ENCODE measurements around the gene KRT74.

KRT74 gene

DNA sequence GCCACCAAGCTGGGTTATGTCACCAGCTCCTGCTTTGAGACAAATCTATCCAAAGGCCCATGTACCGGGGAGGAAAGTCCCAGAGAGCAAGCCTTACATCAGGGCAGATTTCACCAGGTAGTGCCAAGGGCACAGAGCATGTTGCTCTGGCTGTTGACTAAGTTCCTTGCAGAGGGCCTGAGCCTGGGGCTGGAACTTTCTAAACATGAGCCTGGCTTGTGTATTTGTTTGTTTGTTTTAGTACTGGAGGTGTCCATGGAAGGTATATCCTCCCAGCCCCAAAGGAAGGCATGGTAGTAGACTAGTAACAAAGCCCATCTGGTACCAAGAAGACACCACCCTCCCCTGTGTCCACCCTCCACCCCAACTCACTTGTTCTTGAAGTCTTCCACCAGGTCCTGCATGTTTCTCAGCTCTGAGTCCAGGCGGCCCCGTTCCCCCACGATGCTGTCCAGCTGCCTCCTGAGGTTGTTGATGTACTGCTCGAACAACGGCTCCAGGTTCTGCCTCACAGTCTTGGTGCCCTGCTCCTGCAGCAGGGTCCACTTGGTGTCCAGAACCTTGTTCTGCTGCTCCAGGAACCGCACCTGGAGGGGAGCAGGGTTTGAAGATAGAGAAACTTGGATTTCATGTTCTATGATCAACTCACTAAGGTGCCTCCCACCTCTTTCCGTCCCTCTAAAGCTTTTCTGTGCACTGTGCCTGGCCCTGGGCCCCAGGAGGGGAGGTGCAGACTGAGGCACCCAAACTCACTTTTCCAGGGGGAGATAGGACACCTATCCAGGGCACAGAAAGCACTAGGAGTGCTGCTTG is 54.9 kb downstream of the KRT74 start:
- DNase-seq, result no peak

DNA sequence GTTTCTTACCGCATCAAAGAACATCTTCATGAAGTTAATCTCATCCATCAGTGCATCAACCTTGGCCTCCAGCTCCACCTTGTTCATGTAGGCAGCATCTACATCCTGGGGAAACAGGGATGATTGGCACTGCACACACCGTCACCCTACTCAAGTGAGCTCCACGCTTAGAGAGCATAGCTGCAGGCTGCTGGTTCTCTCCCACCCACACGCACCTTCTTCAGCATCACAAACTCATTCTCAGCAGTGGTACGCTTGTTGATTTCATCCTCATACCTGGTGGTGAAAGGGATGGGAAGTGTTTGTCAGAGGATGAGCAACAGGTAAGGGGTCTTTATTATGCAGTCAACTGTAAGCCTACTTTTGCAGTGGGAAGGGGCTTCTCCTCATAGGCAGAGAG is 55.8 kb downstream of the KRT74 start:
- DNase-seq, result no peak

DNA sequence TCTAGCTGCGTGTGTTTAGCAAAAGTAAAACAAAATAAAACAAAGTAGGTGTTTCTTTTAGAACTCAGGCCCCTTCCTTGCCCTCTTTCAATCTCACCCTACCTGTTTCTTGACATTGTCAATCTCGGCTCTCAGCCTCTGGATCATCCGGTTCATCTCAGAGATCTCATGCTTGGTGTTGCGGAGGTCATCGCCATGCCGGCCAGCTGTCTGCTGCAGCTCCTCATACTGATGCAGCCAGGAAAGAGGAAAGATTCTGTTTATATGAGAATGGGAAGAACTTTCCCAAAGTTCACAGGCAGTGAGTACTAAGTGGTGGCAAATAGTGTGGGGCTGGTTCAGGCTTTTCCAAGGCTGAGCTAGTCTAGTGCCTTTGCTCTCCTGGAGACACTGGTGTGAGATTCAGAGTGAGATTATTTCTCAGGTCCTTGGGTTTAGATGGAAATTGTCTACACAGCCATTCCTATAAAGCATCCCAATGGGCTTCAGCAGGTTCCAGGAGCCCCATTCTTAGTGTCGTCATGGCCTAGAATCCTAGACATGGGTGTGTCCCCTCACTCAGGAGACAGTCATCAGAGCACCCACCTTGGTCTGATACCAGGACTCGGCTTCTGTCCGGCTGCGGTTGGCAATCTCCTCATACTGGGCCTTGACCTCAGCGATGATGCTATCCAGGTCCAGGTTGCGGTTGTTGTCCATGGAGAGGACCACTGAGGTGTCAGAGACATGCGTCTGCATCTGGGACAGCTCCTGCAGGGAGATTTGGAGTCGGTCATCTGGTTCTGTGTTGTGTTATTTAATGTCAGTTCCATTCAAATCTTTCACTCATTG is 56.4 kb downstream of the KRT74 start:
- DNase-seq, result no peak

DNA sequence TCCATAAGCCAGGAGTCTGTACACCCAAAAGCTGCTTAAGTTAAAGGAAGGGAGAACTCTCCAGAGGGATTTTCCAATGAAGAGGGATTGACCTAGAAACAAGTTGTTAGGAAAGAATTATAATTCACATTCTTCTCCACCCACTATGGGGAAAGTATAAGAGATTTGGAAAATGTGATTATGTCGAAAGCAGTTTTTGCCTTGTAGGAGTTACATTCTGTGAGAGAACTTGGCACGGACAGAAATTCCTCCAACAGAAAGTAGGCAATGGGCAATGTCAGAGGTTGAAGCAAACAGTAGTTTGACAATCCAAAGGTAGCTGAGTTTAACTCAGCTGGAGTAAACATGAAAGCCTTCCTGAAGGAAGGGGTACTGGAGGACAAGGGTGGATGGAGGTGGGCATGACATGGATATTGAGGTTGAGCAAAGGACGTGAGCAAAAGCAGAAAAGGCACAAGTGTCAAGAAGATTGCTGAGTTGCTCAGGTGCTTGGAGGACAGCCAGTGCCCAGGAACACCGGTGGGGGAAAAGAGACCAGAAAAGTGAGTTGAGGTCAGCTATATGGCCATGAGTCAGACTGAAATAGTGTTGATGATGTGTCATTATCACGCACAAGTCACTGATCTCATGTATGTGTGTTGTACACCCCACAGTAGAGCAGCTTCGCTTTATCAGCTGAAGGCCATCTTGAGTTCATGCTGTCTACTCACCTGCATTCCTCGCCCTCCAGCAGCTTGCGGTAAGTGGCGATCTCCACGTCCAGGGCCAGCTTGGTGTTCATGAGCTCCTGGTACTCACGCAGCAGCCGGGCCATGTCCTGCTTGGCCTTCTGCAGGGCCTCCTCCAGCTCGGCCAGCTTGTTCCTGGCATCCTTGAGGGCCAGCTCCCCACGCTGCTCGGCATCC is 57.5 kb downstream of the KRT74 start:
- DNase-seq, result no peak
